Tibial artery (tissue), 4 donors: ENCODE measurements around the gene IQGAP2.

Source experiments
- DNase-seq, 2 donors: peaks; one replicate each; pipeline ENCODE4 v3.0.0-alpha.2; 2019
- H3K27ac ChIP-seq, 2 donors: fragments of 200-600 bp; sonication (generic) in 1 of 2; 1 replicate in 1 of 2; 2 replicates in 1 of 2; pipeline ENCODE4 v1.5.1; 2018 to 2019; ENCODE audit warnings: mild to moderate bottlenecking in 1 of 2
- H3K27me3 ChIP-seq, 2 donors: fragments of 200-600 bp; sonication (generic) in 1 of 2; one replicate each; pipeline versions ENCODE4 v1.5.1 to v1.6.0; 2016 to 2019
- H3K36me3 ChIP-seq, 3 donors: fragments of 200-600 bp; sonication (generic) in 2 of 3; one replicate each; pipeline ENCODE4 v1.5.1; 2016 to 2019; ENCODE audit warnings: mild to moderate bottlenecking in 2 of 3
- H3K4me1 ChIP-seq, 4 donors: fragments of 200-600 bp; sonication (generic) in 2 of 4; 1 replicate in 3 of 4; 2 replicates in 1 of 4; pipeline ENCODE4 v1.5.1; 2016 to 2019
- H3K4me3 ChIP-seq, 2 donors: fragments of 200-600 bp; sonication (generic) in 1 of 2; 1 replicate in 1 of 2; 2 replicates in 1 of 2; pipeline ENCODE4 v1.5.1; 2018 to 2019; ENCODE audit warnings: mild to moderate bottlenecking in 2 of 2
- H3K9me3 ChIP-seq, 3 donors: fragments of 200-600 bp; sonication (generic) in 1 of 3; one replicate each; pipeline ENCODE4 v1.5.1; 2016 to 2019
- CTCF ChIP-seq, 2 experiments: fragments of 200-600 bp in 1 of 2; fragments of 450-650 bp in 1 of 2; IDR thresholded peaks; one replicate each; pipeline ENCODE4 v1.5.1; 2017 to 2019; ENCODE audit warnings: antibody characterized with exemption in 2 of 2, mild to moderate bottlenecking in 1 of 2, moderate library complexity in 1 of 2
- intact Hi-C: fragments of 100-400 bp; cut with DNase I; formaldehyde crosslinking; loops from one replicate; pipeline ENCODE4 v1.15.0; 2023; ENCODE audit warnings: low total_unique reads

Gene IQGAP2

DNA sequence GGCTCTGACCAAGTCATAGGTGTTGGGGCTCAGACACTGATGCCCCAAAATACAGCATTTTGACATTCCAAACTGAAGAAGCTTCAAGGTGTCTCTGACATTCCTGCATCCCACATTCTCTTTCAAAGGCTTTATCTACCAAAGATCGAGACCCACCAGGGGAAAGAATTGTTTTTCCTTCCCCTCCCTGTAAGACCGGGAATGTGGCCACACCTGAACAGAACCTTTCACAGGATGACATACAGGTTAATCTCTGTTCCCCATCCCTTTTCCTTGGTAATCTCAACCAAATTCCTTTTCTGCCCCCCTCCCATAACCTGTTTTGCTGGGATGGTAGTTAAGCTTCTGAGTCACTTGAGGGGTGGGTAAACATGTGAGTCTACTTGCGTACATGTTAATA lies 72.3 kb downstream of the IQGAP2 start:
- Histone ChIP-seq H3K27ac (no peak overlapping the region), H3K4me3 (no peak overlapping the region), H3K27me3 (no peaks in the 10 kb centered on the region), H3K36me3 (no peaks in the 10 kb centered on the region), H3K4me1 (no peaks in the 10 kb centered on the region), H3K9me3 (no peaks in the 10 kb centered on the region)
- no peak for DNase-seq
- no peak for TF ChIP-seq CTCF (IDR thresholded peaks at IDR 0.05)
- intact Hi-C loops: no loop called here

DNA sequence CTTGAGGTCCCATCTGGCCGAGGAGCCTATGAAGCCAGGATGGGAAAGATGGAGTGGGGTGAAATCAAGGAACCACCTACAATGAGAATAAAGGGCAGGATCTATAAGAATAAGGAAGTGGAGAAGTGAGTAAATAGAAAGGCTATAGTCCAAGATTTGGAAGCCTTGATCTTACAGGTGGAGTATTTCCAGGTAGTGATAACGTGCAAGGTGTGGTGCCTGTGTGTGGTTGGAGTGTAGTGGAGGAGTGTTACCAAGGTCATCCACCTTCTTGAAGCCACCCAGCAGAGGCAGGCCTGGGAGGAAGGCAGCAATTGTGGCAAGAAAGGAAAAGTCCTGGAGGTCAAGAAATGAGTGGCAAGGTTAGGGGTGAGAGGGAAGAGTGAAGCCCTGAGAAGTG lies 72.9 kb downstream of the IQGAP2 start:
- H3K27me3 ChIP-seq: no peaks in the 10 kb centered on the region
- no peak for TF ChIP-seq CTCF (IDR thresholded peaks at IDR 0.05)
- DNase-seq: no peak
- intact Hi-C loops: no loop called here
- no peak overlapping the region for H3K4me3 ChIP-seq
- H3K36me3 ChIP-seq: no peaks in the 10 kb centered on the region
- no peaks in the 10 kb centered on the region for H3K4me1 ChIP-seq
- no peak overlapping the region for H3K27ac ChIP-seq
- H3K9me3 ChIP-seq: no peaks in the 10 kb centered on the region

DNA sequence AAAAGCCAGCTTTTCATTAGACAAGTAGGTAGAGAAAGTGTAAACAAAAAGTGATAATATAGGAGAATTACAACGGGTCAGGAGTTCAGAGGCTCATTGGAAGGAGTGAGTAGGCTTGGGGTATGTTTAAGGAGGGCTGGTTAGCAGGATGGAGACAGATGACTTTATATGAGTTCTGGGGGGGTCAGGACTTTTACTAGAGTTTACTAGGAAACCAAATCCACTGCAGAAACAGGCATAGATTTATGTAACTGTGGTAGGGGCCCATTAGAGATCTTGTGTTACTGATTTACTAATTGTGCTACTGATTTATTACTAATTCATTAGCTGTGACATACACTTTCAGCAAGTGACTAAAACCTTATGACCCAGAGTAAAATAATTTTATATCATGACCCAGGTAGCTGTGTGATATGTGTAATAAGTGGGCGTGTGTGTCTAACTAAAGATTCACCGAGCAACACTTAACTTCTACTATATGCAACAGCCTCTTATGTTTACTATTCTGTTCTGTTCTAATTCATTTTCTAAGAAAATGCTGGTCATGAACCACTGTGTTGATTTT lies 73.5 kb downstream of the IQGAP2 start:
- Histone ChIP-seq H3K27me3 (no peaks in the 10 kb centered on the region), H3K4me3 (no peak overlapping the region), H3K9me3 (no peaks in the 10 kb centered on the region), H3K36me3 (no peaks in the 10 kb centered on the region), H3K4me1 (no peaks in the 10 kb centered on the region), H3K27ac (no peak overlapping the region)
- no peak for DNase-seq
- no peak for TF ChIP-seq CTCF (IDR thresholded peaks at IDR 0.05)
- intact Hi-C loops: no loop called here

- H3K36me3 ChIP-seq: no peaks in the 10 kb centered on the region
- H3K9me3 ChIP-seq: no peaks in the 10 kb centered on the region
- no peak overlapping the region for H3K27ac ChIP-seq
- intact Hi-C loops: no loop called here
- no peak overlapping the region for H3K4me3 ChIP-seq
- H3K27me3 ChIP-seq: no peaks in the 10 kb centered on the region
- TF ChIP-seq CTCF (IDR thresholded peaks at IDR 0.05): no peak
- DNase-seq: no peak
- no peaks in the 10 kb centered on the region for H3K4me1 ChIP-seq
Measured at GRCh38 chr5:76477061-76477460, 74.0 kb downstream of the IQGAP2 start.

GRCh38 chr5:76477571-76477970 lies 74.5 kb downstream of the IQGAP2 start:
- H3K4me1 ChIP-seq: no peaks in the 10 kb centered on the region
- TF ChIP-seq CTCF (IDR thresholded peaks at IDR 0.05): no peak
- intact Hi-C loops: no loop called here
- no peaks in the 10 kb centered on the region for H3K27me3 ChIP-seq
- H3K9me3 ChIP-seq: no peaks in the 10 kb centered on the region
- no peak for DNase-seq
- H3K27ac ChIP-seq: no peak overlapping the region
- no peaks in the 10 kb centered on the region for H3K36me3 ChIP-seq
- H3K4me3 ChIP-seq: no peak overlapping the region

GRCh38 chr5:76479281-76479680 lies 76.2 kb downstream of the IQGAP2 start:
- no peaks in the 10 kb centered on the region for H3K36me3 ChIP-seq
- H3K27me3 ChIP-seq: no peaks in the 10 kb centered on the region
- DNase-seq: no peak
- H3K9me3 ChIP-seq: no peaks in the 10 kb centered on the region
- H3K4me1 ChIP-seq: no peaks in the 10 kb centered on the region
- intact Hi-C loops: no loop called here
- H3K27ac ChIP-seq: no peak overlapping the region
- no peak overlapping the region for H3K4me3 ChIP-seq
- TF ChIP-seq CTCF (IDR thresholded peaks at IDR 0.05): no peak
